Right renal cortex interstitium (tissue), 3 donors: ENCODE results near the gene ADAMTS2. TPM values are rescaled to one million over a fixed set of nuclear protein-coding genes. Genes with fewer than 3 reads are reported as not detected.

Experiments used
- DNase-seq, 3 donors: peaks; one replicate each; pipeline ENCODE4 v3.0.0-alpha.2; 2013; ENCODE audit warnings: low read depth in 3 of 3, low spot score in 2 of 3
- polyA plus RNA-seq, 3 donors: library from polyadenylated mRNA; unstranded; fragments of 120-200 nt; gene quantifications; one replicate each; pipeline ENCODE4 v1.2.1, GENCODE V29; 2013; ENCODE audit not compliant: insufficient read length in 3 of 3

Gene ADAMTS2
- polyA plus RNA-seq, 3 donors, result 9.4 to 9.6 (median 9.4) TPM

DNA sequence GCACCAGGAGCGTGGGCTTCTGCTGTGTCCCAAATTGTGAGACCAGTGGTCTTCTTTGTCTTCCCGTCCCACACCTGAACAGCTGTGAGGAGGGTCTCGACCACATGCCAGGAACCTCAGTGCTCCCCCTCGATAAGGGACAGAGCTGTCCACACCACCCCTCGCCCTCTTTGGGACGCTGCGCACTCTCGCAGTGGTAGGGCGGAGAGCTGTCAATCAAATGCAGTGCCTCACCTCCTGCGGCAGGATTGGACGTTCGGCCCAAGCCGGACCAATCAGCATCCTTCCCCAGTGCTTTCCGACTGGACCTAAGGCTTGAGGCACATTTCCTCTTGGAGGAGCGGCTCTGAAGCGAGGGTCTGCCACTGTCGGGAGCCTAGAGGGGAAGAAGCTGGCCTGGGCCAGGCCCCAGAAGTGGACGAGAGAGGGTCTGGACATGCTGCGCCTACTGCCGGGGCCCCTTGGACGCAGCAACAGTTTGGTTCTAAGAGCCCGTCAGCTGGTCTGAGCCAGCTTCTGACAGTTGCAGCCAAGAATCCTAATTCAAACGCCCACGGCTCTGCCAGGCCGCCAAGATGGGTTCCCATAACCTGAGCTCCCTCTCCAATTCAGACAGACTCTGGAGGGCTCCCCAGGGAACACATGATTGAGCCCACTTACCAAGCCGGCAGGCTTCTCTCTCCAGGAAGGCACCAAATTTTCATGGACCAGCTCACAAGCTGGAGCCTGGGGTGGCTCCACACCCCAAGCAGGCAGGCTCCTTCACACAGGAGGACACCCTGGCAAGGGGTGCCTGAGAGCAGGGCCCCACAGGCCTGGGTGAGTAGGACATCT lies 28.1 kb upstream of the ADAMTS2 start:
- DNase-seq, result no peak

GRCh38 chr5:179371681-179372680 lies 26.7 kb upstream of the ADAMTS2 start:
- DNase-seq, result no peak

GRCh38 chr5:179371121-179371510 lies 25.9 kb upstream of the ADAMTS2 start:
- DNase-seq, result no peak

DNA sequence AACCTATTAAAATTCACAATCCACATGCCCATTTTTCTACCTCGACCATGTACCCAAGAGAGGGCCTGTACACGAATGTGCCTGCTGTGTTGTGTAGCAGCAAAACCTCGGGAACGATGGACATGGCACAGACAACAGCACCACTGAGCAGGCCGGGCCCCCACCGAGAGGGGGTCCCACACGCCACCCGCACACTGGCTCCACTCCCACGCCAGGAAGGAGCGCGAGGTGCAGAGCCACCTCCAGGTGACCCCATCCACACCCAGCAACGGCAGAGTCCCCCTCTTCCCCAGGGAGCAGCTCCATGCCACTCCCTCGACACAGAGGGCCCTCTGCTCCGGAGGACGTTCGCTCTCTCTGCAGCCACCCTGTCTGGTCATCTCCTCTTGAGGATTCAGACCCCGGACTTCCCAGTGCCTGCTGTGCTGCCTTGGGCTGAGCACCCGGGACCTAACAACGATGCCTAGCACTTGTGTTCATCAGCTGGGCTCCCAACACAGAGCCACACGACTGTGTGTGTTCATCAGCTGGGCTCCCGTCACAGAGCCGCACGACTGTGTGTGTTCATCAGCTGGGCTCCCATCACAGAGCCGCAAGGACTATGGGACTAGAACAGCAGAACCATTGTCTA lies 25.3 kb upstream of the ADAMTS2 start:
- DNase-seq, result no peak

GRCh38 chr5:179369530-179369884 lies 24.2 kb upstream of the ADAMTS2 start:
- DNase-seq, result no peak

DNA sequence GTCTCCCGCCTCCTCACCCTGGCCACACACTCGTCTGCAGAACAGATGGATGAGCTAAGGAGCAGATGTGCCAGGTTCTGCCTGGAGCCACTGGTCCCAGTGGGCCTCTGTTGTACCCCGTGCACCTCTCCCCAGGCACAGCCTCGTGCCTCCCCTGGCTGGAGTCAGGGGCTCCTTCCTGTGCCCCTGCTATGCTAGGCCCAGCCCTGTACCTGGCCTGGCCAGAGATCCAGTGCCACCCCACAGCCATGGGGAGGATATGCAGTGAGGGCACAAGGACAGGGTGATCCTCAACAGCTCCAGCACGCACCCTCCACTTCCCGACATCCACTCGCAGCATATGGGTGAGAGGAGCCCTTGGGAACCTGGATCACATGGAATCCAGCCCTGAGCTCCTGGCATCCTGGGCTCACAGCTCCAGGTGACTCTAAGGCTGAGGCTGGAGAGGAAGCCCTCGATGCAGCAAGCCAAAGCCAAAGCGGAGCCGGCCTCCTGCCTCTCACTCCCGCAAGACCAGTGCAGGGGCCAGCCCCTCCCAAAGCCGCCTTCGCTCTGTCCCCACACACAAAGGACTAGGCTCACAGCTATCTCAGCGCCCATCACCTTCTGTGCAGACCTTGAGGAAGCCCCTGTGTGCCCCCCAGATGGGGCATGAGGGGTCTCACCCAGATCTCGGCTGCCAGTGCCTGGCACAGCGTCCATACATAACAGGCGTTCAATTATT lies 23.7 kb upstream of the ADAMTS2 start:
- no peak for DNase-seq

DNA sequence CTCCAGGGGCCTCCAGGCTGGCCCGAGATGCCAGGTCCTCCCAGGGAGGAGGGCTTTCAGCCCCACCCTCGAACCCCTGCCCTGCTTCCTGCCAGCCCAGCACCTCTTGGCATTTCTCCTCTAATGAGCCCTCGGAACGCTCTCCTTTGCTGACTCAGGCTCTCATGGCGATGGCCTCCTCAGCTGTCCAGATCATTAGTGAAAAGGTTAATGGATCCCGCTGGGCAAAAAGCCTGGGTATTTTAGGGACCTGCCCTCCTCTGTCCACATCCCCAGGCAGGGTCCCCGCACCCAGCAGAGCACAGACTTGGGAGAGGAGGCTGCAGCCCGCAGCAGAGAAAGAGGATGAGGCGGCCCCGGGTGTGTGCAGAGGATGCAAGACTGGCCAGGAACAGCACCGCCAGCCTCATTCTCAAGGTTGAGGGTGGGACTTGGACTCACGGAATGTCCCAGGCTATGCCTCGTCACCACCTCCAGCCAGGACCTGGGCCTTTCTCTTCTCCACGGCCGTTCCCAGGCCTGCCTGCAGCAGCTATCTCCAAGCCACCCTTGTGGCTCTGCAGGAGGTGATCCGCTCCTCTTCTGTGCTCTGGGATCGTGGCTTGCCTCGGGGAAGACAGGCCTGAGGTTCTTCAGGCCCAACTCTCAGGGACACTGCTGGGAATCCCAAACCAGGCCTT lies 23.0 kb upstream of the ADAMTS2 start:
- DNase-seq, result no peak

DNA sequence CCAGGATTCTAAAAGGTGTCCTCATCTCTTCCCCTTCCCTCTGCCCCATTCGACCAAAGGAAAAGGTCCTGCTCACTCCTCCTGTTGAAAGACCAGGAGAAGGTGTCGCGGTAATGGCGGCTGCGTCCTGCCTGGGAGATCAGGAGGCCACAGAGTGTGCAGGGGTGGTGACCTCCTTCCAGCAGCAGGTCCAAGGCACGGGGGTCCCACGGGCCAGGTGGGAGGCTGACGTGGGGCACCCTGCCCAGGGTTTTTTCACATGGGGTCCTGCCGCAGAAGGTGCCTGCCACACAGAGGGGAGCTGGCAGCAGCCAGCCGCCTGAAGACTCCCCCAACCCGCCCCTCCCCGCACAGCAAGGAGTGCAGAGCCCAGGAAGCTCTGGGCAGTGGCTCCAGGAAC lies 22.2 kb upstream of the ADAMTS2 start:
- DNase-seq, result no peak

DNA sequence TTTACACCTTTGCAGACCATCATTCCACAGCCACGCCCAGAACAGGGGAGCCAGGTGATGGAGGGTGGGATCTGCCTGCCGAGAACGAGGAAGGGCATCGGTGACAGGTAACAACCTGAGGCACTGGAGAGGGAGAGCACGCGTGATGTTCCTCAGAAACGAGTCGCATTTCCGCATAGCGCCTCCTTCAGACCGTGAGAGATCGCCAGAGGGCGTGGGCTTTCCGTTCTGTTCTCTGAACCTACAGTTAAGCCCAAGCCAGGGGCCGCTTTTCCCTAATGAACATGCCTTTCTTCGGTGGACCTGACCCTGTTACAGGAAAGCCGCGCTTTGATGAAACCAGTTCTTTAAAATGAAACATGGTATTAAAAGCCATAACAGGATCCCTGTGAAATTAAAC lies 17.1 kb upstream of the ADAMTS2 start:
- no peak for DNase-seq

DNA sequence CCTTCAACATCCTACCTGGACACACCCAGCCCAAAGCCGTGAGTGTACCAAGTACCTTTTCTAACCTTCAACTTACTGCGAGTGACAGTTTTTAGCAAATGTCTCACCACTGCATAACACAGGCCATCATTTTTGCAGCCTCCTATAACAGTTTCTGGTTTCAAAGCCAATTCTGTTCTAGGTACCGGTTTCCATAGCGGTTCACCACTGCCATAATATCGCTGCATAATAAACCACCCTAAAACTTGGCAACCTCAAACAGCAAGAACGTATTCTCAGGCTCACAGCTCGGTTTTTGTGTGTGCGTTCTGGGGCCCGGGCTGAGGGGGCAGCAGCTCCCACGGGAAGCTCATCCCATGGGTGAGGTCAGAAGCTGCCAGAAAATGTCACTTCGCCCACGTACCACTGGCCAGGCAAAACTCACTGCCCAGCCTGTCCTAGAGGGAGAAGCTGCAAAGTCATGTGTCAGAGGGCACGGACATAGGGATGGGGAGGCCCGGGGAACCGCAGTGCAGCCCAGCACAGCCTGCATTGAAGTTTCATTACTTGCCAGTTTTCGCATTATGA lies 15.9 kb upstream of the ADAMTS2 start:
- DNase-seq, result no peak

GRCh38 chr5:179357031-179357430 lies 11.8 kb upstream of the ADAMTS2 start:
- DNase-seq, result no peak

DNA sequence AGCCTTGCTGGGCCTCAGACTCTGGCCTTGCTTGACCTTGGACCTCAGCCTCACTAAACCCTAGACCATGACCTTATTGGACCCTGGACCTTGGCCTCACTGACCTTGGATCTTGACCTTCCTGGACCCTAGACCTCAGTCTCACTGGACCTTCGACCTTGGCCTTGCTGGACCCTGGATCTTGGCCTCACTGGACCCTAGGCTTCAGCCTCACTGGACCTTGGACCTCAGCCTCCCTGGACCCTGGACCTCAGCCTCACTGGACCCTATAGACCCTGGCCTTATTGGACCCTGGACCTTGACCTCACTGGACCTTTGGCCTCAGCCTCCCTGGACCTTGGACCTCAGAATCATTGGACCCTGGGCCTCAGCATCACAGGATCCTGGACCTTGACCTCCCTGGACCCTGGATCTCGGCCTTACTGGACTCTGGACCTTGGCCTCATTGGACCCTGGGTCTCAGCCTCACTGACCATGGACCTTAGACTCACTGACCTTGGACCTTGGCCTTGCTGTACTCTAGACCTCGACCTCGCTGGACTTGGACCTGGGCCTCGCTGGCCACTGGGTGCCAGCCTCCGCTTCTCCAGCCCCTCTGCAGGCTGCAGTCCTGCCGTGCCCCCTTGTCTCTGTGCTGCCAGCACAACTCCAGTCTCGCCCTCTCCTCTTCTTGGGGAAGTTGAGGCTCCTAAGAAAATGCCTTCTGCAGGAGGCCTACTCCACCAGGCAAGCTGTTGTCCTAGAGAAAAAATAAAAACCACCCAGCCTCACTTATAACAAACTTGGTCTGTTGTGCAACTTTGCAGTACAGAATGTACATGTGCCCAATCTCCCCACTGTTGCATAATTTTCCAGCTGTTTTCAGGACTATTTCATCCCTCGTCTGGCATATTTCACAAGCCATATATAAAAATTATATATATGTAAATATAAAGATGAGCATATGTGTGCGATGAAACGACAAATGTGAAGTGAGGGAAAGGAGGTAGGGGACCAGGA lies 11.0 kb upstream of the ADAMTS2 start:
- no peak for DNase-seq

- DNase-seq, result no peak
Observed at GRCh38 chr5:179354305-179354882, 9.1 kb upstream of the ADAMTS2 start.

GRCh38 chr5:179348843-179349242 lies 3.6 kb upstream of the ADAMTS2 start:
- no peak for DNase-seq

- DNase-seq, result no peak
Observed at GRCh38 chr5:179348011-179348530, 2.8 kb upstream of the ADAMTS2 start.

DNA sequence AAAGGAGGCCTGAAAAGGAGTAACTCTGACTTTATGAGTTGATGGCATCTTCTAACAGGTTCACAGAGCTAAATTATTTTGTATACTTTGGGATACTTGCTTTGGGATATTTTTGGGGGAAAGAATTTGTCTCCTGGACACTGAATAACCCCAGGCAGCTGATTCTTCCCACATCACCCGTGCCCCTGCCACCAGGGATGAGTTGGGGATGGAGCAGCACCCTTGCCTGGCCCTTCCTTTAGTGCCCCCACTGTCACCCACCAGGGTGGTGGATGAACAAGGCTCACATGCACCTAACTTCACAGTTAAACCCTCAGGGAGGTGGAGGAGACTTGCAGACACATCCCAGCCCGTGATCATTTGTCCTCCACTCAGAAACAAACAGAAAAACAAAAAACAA lies 2.3 kb upstream of the ADAMTS2 start:
- no peak for DNase-seq

- no peak for DNase-seq
Observed at GRCh38 chr5:179346875-179347274, 1.6 kb upstream of the ADAMTS2 start.

DNA sequence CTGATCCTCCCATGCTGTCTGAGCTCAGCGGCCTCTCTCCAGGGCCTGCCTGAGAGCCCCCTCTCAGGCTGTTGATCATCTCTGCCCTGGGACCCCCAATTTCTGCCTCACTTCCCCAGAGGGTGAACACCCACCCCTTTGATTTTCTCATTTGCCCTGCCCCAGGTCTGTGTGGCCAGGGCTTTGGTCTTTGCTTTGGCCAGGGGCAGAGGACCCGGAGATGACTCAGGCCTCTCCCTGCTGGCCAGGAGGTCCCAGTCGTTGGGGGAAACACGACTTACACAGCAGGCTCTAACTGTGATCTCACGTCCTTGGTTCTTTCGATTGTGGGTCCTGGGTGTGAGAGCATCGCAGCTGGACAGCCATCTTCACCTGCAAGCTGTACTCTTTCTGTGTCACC lies 1.1 kb upstream of the ADAMTS2 start:
- DNase-seq, result no peak
